Hepatocyte (in vitro differentiated cells): ENCODE data around the gene MYO19. TPM values are rescaled to one million over a fixed set of nuclear protein-coding genes. Genes with fewer than 3 reads are reported as not detected.
"Not testable (repeated sequence)": the region's sequence is repeated elsewhere in the genome, so short reads cannot be mapped to it uniquely, and the experiment has no call there.

Experiments used
- DNase-seq: peaks from one replicate; pipeline ENCODE4 v3.0.0-alpha.2; 2016; ENCODE audit warnings: low spot score
- H2AFZ ChIP-seq: fragments of 200-600 bp; sonication (generic); 2 replicates; pipeline ENCODE4 v1.6.0; 2016; ENCODE audit warnings: antibody characterized with exemption, mild to moderate bottlenecking
- H3K27ac ChIP-seq: fragments of 200-600 bp; sonication (generic); 2 replicates; pipeline ENCODE4 v1.5.1; 2016; ENCODE audit warnings: mild to moderate bottlenecking
- H3K27me3 ChIP-seq: fragments of 200-600 bp; sonication (generic); 2 replicates; pipeline ENCODE4 v1.6.1; 2016
- H3K36me3 ChIP-seq: fragments of 200-600 bp; sonication (generic); replicated peaks from 2 replicates; pipeline ENCODE4 v1.5.1; 2016; ENCODE audit warnings: low read depth; ENCODE audit not compliant: insufficient read depth
- H3K4me1 ChIP-seq: fragments of 200-600 bp; sonication (generic); 2 replicates; pipeline ENCODE4 v1.5.1; 2016; ENCODE audit warnings: mild to moderate bottlenecking, moderate library complexity; ENCODE audit not compliant: insufficient read depth
- H3K4me2 ChIP-seq: fragments of 200-600 bp; sonication (generic); 2 replicates; pipeline ENCODE4 v1.6.0; 2016
- H3K4me3 ChIP-seq: fragments of 200-600 bp; sonication (generic); 2 replicates; pipeline ENCODE4 v1.5.1; 2016; ENCODE audit warnings: mild to moderate bottlenecking
- H3K79me2 ChIP-seq: fragments of 200-600 bp; sonication (generic); 2 replicates; pipeline ENCODE4 v1.6.0; 2017; ENCODE audit warnings: mild to moderate bottlenecking
- H3K9me2 ChIP-seq: fragments of 200-600 bp; sonication (generic); replicated peaks from 2 replicates; pipeline ENCODE4 v1.6.0; 2017; ENCODE audit warnings: mild to moderate bottlenecking; ENCODE audit not compliant: insufficient read depth
- H3K9me3 ChIP-seq: fragments of 200-600 bp; sonication (generic); 2 replicates; pipeline ENCODE4 v1.5.1; 2016; ENCODE audit warnings: low read depth, mild to moderate bottlenecking
- H4K20me1 ChIP-seq: fragments of 200-600 bp; sonication (generic); 2 replicates; pipeline ENCODE4 v1.6.0; 2016; ENCODE audit warnings: mild to moderate bottlenecking; ENCODE audit not compliant: insufficient read depth, poor library complexity, severe bottlenecking
- CTCF ChIP-seq: fragments of 200-600 bp; sonication (generic); IDR thresholded peaks from 2 replicates; pipeline ENCODE4 v1.5.1; 2016; ENCODE audit warnings: antibody characterized with exemption, mild to moderate bottlenecking; ENCODE audit not compliant: poor library complexity
- EZH2 ChIP-seq: fragments of 200-600 bp; sonication (generic); IDR thresholded peaks from 2 replicates; pipeline ENCODE4 v1.6.1; 2016; ENCODE audit warnings: antibody characterized with exemption, mild to moderate bottlenecking, borderline replicate concordance
- EZH2phosphoT487 ChIP-seq: fragments of 200-600 bp; sonication (generic); IDR thresholded peaks from one replicate; pipeline ENCODE4 v1.6.1; 2018; ENCODE audit warnings: antibody characterized with exemption, mild to moderate bottlenecking, low read depth, moderate library complexity; ENCODE audit not compliant: unreplicated experiment, severe bottlenecking
- WGBS: methylation state at CpG from one replicate; pipeline ENCODE4 v1.1.6; 2016; ENCODE audit warnings: low lambda C conversion rate; ENCODE audit errors: missing lambda C conversion rate; 5-methylcytosine and 5-hydroxymethylcytosine counted together
- polyA plus RNA-seq: library from polyadenylated mRNA; unstranded; fragments of >200 nt; fragmentation: Nextera tagmentation; extraction: Ambion mirVana; gene quantifications from 2 replicates; pipeline ENCODE4 v1.2.1, GENCODE V29; 2016
- small RNA-seq: library from RNA; depleted of rRNA; stranded (forward); fragments of <200 nt; gene quantifications from one replicate; pipeline ENCODE3, GENCODE V24; 2014
- total RNA-seq: library from RNA; depleted of rRNA; stranded (reverse); fragments of >200 nt; gene quantifications from 2 replicates; pipeline ENCODE4 v1.2.3, GENCODE V29; 2014

Gene MYO19
- total and polyA plus RNA-seq, 2 experiments from 2014 or later, result 19.7 to 29.8 TPM

GRCh38 chr17:36459045-36459444 lies 75.6 kb downstream of the MYO19 start:
- Histone ChIP-seq H3K9me2 (no peaks in the 10 kb centered on the region), H2AFZ (no peak overlapping the region), H3K79me2 (no peaks in the 10 kb centered on the region), H3K4me1 (no peaks in the 10 kb centered on the region), H4K20me1 (no peaks in the 10 kb centered on the region), H3K9me3 (no peaks in the 10 kb centered on the region), H3K27me3 (peaks cover 24% of the 10 kb centered on the region), H3K27ac (no peak overlapping the region), H3K36me3 (no peaks in the 10 kb centered on the region), H3K4me2 (no peak overlapping the region), H3K4me3 (no peak overlapping the region)
- TF ChIP-seq EZH2phosphoT487 (no peak), CTCF (no peak), EZH2 (no peak)
- WGBS, result 92% methylated on average over 5 of the region's 5 CpGs
- no peak for DNase-seq

GRCh38 chr17:36457701-36458100 lies 77.0 kb downstream of the MYO19 start:
- not testable (repeated sequence) for H3K27ac ChIP-seq, H3K4me2 ChIP-seq, H3K4me3 ChIP-seq, H4K20me1 ChIP-seq, H2AFZ ChIP-seq, H3K4me1 ChIP-seq, H3K36me3 ChIP-seq, H3K9me2 ChIP-seq, DNase-seq, H3K9me3 ChIP-seq, H3K79me2 ChIP-seq
- H3K27me3 ChIP-seq, result peaks cover 24% of the 10 kb centered on the region
- WGBS, result 100% methylated on average over 4 of the region's 9 CpGs

- 82% methylated on average over 2 of the region's 9 CpGs for WGBS
- H3K4me1 ChIP-seq, H3K36me3 ChIP-seq, H3K79me2 ChIP-seq, DNase-seq, H3K27ac ChIP-seq, H3K27me3 ChIP-seq, H3K9me3 ChIP-seq, H3K4me2 ChIP-seq, H3K4me3 ChIP-seq, H4K20me1 ChIP-seq, H3K9me2 ChIP-seq, H2AFZ ChIP-seq: not testable (repeated sequence)
These were observed 81.8 kb downstream of the MYO19 start for GRCh38 chr17:36452888-36453287.

- not testable (repeated sequence) for H4K20me1 ChIP-seq, H3K9me3 ChIP-seq, H3K4me3 ChIP-seq, H3K36me3 ChIP-seq, H3K27ac ChIP-seq, H3K79me2 ChIP-seq, H3K27me3 ChIP-seq, H2AFZ ChIP-seq, DNase-seq, H3K4me2 ChIP-seq, H3K4me1 ChIP-seq, H3K9me2 ChIP-seq
- WGBS, result 81% methylated on average over 10 of the region's 15 CpGs
These were observed 84.7 kb downstream of the MYO19 start for GRCh38 chr17:36449997-36450396.

Small RNA genes within 50 kb of the gene (small RNA-seq; reads per million reads assigned to genes)
- not detected for gene RNA5SP439

Other genes with a start within 250 kb of the MYO19 start
- gene TBC1D3G, start 211.0 kb downstream of the MYO19 start, total RNA-seq, result not detected in 2 replicates
- not detected in 2 replicates for gene TBC1D3G, start 211.0 kb downstream of the MYO19 start, polyA plus RNA-seq
- gene TBC1D3H, start 146.4 kb downstream of the MYO19 start, total RNA-seq, result not detected in 2 replicates
- gene TBC1D3H, start 146.4 kb downstream of the MYO19 start, polyA plus RNA-seq, result not detected in 2 replicates
- gene ZNHIT3, start 48.2 kb downstream of the MYO19 start, total RNA-seq, result 48.1 and 54.1 TPM in 2 replicates
- 39.6 and 53.3 TPM in 2 replicates for gene ZNHIT3, start 48.2 kb downstream of the MYO19 start, polyA plus RNA-seq
- gene PIGW, start 119 bp upstream of the MYO19 start, total RNA-seq, result 6.0 and 10.8 TPM in 2 replicates
- gene PIGW, start 119 bp upstream of the MYO19 start, polyA plus RNA-seq, result 9.5 and 10.2 TPM in 2 replicates
- 69.6 and 79.9 TPM in 2 replicates for gene GGNBP2, start 10.1 kb upstream of the MYO19 start, total RNA-seq
- 52.2 and 54.1 TPM in 2 replicates for gene GGNBP2, start 10.1 kb upstream of the MYO19 start, polyA plus RNA-seq
- gene DHRS11, start 57.0 kb upstream of the MYO19 start, total RNA-seq, result 33.2 and 48.9 TPM in 2 replicates
- gene DHRS11, start 57.0 kb upstream of the MYO19 start, polyA plus RNA-seq, result 41.3 and 49.8 TPM in 2 replicates
- 4.7 and 5.5 TPM in 2 replicates for gene MRM1, start 66.7 kb upstream of the MYO19 start, total RNA-seq
- gene MRM1, start 66.7 kb upstream of the MYO19 start, polyA plus RNA-seq, result 4.1 and 5.5 TPM in 2 replicates